Esophagus muscularis mucosa (tissue), 4 donors: ENCODE results near the gene SRP68. TPM values are rescaled to one million over a fixed set of nuclear protein-coding genes. Genes with fewer than 3 reads are reported as not detected.

Experiments
- DNase-seq: peaks from one replicate; pipeline ENCODE4 v3.0.0-alpha.2; 2017; ENCODE audit errors: extremely low spot score
- H3K27ac ChIP-seq, 4 donors: fragments of 200-600 bp; sonication (generic); replicated peaks in 1 of 4; 1 replicate in 3 of 4; 2 replicates in 1 of 4; pipeline ENCODE4 v1.5.1; 2016 to 2019; ENCODE audit warnings: mild to moderate bottlenecking in 1 of 4
- H3K27me3 ChIP-seq, 4 donors: fragments of 200-600 bp; sonication (generic); one replicate each; pipeline versions ENCODE4 v1.5.1 to v1.6.0; 2016 to 2019
- H3K36me3 ChIP-seq, 4 donors: fragments of 200-600 bp; sonication (generic); one replicate each; pipeline ENCODE4 v1.5.1; 2016 to 2019
- H3K4me1 ChIP-seq, 4 donors: fragments of 200-600 bp; sonication (generic); one replicate each; pipeline ENCODE4 v1.5.1; 2016 to 2019
- H3K4me3 ChIP-seq, 4 donors: fragments of 200-600 bp; sonication (generic); 1 replicate in 2 of 4; 2 replicates in 2 of 4; pipeline ENCODE4 v1.5.1; 2016 to 2019; ENCODE audit warnings: mild to moderate bottlenecking in 4 of 4, moderate library complexity in 1 of 4
- H3K9me3 ChIP-seq, 4 donors: fragments of 200-600 bp; sonication (generic); 1 replicate in 3 of 4; 2 replicates in 1 of 4; pipeline ENCODE4 v1.5.1; 2016 to 2019
- EP300 ChIP-seq: sonication (generic); formaldehyde crosslinking; IDR thresholded peaks from one replicate; pipeline ENCODE4 v1.6.1; 2017; ENCODE audit warnings: antibody characterized with exemption
- POLR2A ChIP-seq: fragments of 450-650 bp; IDR thresholded peaks from one replicate; pipeline ENCODE4 v1.6.1; 2017; ENCODE audit warnings: antibody characterized with exemption, moderate library complexity, mild to moderate bottlenecking, low read depth
- POLR2AphosphoS5 ChIP-seq, 2 donors: sonication (generic); formaldehyde crosslinking; IDR thresholded peaks; one replicate each; pipeline ENCODE4 v1.6.1; 2017; ENCODE audit warnings: antibody characterized with exemption in 2 of 2
- WGBS: methylation state at CpG from one replicate; pipeline ENCODE4 v1.1.5; 2018; 5-methylcytosine and 5-hydroxymethylcytosine counted together
- intact Hi-C: fragments of 100-400 bp; cut with DNase I; formaldehyde crosslinking; loops from one replicate; pipeline ENCODE4 v1.15.1; 2023
- total RNA-seq, 4 donors: library from RNA; depleted of rRNA; stranded (reverse); fragments of >200 nt; gene quantifications; one replicate each; pipeline versions ENCODE4 v1.1.0 to v1.2.1, GENCODE V29; 2016
- TF ChIP-seq, protein P1 (sequence below), 3 experiments: fragments of 200-600 bp in 2 of 3; fragments of 450-650 bp in 1 of 3; sonication (generic) in 2 of 3; IDR thresholded peaks; one replicate each; pipeline ENCODE4 v1.5.1; 2017 to 2019; ENCODE audit warnings: antibody characterized with exemption in 3 of 3, mild to moderate bottlenecking in 2 of 3, moderate library complexity in 1 of 3

The SRP68 gene
- total RNA-seq, 4 donors from 2014 or later: 41.9 to 56.9 (median 50.0) TPM

GRCh38 chr17:76087531-76087930 lies 15.2 kb upstream of the SRP68 start:
- 85% methylated on average over 10 of the region's 11 CpGs for WGBS
- H3K4me3 ChIP-seq: no peak overlapping the region
- no peak overlapping the region for H3K27ac ChIP-seq
- no peak for TF ChIP-seq POLR2AphosphoS5 (IDR thresholded peaks at IDR 0.05)
- TF ChIP-seq EP300: no peak
- TF ChIP-seq, protein P1, sequence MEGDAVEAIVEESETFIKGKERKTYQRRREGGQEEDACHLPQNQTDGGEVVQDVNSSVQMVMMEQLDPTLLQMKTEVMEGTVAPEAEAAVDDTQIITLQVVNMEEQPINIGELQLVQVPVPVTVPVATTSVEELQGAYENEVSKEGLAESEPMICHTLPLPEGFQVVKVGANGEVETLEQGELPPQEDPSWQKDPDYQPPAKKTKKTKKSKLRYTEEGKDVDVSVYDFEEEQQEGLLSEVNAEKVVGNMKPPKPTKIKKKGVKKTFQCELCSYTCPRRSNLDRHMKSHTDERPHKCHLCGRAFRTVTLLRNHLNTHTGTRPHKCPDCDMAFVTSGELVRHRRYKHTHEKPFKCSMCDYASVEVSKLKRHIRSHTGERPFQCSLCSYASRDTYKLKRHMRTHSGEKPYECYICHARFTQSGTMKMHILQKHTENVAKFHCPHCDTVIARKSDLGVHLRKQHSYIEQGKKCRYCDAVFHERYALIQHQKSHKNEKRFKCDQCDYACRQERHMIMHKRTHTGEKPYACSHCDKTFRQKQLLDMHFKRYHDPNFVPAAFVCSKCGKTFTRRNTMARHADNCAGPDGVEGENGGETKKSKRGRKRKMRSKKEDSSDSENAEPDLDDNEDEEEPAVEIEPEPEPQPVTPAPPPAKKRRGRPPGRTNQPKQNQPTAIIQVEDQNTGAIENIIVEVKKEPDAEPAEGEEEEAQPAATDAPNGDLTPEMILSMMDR (IDR thresholded peaks at IDR 0.05): no peak
- no peak for TF ChIP-seq POLR2A
- H3K27me3 ChIP-seq: no peaks in the 10 kb centered on the region
- intact Hi-C loops: no loop called here
- DNase-seq: no peak
- H3K9me3 ChIP-seq: no peaks in the 10 kb centered on the region
- H3K4me1 ChIP-seq: no peaks in the 10 kb centered on the region
- peaks cover 69 to 100% (median 98%) of the 10 kb centered on the region in 4 donors for H3K36me3 ChIP-seq

DNA sequence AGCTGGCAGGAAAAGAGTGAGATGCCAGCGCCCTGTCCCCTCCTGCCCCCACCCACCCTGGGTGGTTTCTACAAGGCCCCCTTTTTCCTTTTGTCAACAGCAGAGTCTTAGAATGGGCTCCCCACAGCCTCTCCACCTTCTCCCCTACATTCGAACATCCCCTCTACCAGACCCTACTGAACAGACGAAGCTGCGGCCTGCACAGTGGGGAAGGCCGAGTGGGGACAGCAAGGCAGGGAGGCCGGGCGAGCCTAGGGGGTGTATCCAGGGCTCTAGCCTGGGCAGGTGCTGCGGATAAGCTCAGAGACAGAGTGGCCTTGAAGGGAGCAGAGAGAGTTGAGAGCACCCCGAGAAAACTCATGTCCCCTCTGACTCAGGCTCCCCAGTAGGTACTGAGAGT lies 14.1 kb upstream of the SRP68 start:
- peaks cover 66 to 97% (median 92%) of the 10 kb centered on the region in 4 donors for H3K36me3 ChIP-seq
- DNase-seq: no peak
- TF ChIP-seq EP300 (no peak), POLR2AphosphoS5 (IDR thresholded peaks at IDR 0.05) (no peak), POLR2A (no peak)
- TF ChIP-seq, protein P1 (IDR thresholded peaks at IDR 0.05): no peak
- no peak overlapping the region for H3K4me3 ChIP-seq
- H3K27me3 ChIP-seq: no peaks in the 10 kb centered on the region
- no peaks in the 10 kb centered on the region for H3K9me3 ChIP-seq
- WGBS: 93% methylated on average over 9 of the region's 9 CpGs
- no peaks in the 10 kb centered on the region for H3K4me1 ChIP-seq
- intact Hi-C loops: no loop called here
- H3K27ac ChIP-seq: no peak overlapping the region

GRCh38 chr17:76085731-76086366 lies 13.5 kb upstream of the SRP68 start:
- DNase-seq: no peak
- Histone ChIP-seq H3K4me3 (no peak overlapping the region), H3K27ac (no peak overlapping the region), H3K27me3 (no peaks in the 10 kb centered on the region), H3K4me1 (peaks cover 0 to 2% (median 0%) of the 10 kb centered on the region in 4 donors), H3K9me3 (no peaks in the 10 kb centered on the region), H3K36me3 (peaks cover 66 to 91% (median 87%) of the 10 kb centered on the region in 4 donors)
- TF ChIP-seq POLR2AphosphoS5 (IDR thresholded peaks at IDR 0.05) (no peak), EP300 (no peak), POLR2A (no peak)
- TF ChIP-seq, protein P1 (IDR thresholded peaks at IDR 0.05): no peak
- intact Hi-C loops: no loop called here
- 90% methylated on average over 13 of the region's 13 CpGs for WGBS

GRCh38 chr17:76085066-76085730 lies 12.9 kb upstream of the SRP68 start:
- intact Hi-C loops: no loop called here
- TF ChIP-seq POLR2AphosphoS5 (IDR thresholded peaks at IDR 0.05): no peak
- TF ChIP-seq EP300: no peak
- TF ChIP-seq POLR2A: no peak
- TF ChIP-seq, protein P1 (IDR thresholded peaks at IDR 0.05): no peak
- peaks cover 0 to under 1% (median 0%) of the 10 kb centered on the region in 4 donors for H3K27me3 ChIP-seq
- WGBS: 74% methylated on average over 15 of the region's 17 CpGs
- no peak for DNase-seq
- peaks cover 63 to 85% (median 80%) of the 10 kb centered on the region in 4 donors for H3K36me3 ChIP-seq
- peaks cover 0 to 8% (median 5%) of the 10 kb centered on the region in 4 donors for H3K4me1 ChIP-seq
- no peaks in the 10 kb centered on the region for H3K9me3 ChIP-seq
- H3K4me3 ChIP-seq: no peak overlapping the region
- H3K27ac ChIP-seq: no peak overlapping the region
